ENCODE data around the gene SPPL2B. TPM values are rescaled to one million over a fixed set of nuclear protein-coding genes. Genes with fewer than 3 reads are reported as not detected.

Gene SPPL2B
- total and polyA plus RNA-seq, 9 of the 15 experiments (the other 6 are each of a cell fraction or from before 2014, with no cell fraction given): 0.20 to 81.2 (median 15.1) TPM

DNA sequence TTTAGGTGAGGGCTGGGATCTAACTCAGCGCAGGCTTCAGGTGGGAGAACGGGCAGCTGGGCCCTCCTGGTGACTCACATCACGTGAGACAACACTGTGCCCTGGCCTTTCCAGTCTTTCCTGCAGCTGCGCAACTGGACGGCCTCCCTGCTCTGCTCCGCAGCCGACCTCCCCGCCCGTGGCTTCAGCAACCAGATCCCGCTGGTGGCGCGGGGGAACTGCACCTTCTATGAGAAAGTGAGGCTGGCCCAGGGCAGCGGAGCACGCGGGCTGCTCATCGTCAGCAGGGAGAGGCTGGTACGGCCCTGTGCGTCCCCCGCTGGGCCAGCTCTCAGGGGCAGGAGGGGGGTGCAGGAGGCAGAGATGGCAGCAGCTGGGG, 8.8 kb downstream of the SPPL2B start:
- CTCF ChIA-PET (ENCODE audit: low intra/inter-chr PET ratio): no interaction called here

More for the DNA sequence above, 8.8 kb downstream of the SPPL2B start:
- intact Hi-C loops (cut with micrococcal nuclease) (no loop called here), in situ Hi-C loops (cut with MboI) (no loop called here)
- Histone ChIP-seq H2AFZ (ENCODE audit: low read depth, low read length) (no peak overlapping the region), H3K79me2 (ENCODE audit: control insufficient read depth, insufficient read depth, low read length) (peaks cover 44% of the 10 kb centered on the region), H4K20me1 (replicated peaks; ENCODE audit: control insufficient read depth, insufficient read depth, low read length) (no peaks in the 10 kb centered on the region), H3K9me3 (replicated peaks; ENCODE audit: control insufficient read depth, insufficient read depth, low read depth, low read length) (peaks cover 2% of the 10 kb centered on the region), H3K9ac (ENCODE audit: insufficient read depth in 1 of 2, low read depth in 2 of 2, low read length in 2 of 2) (peak overlapping the region in 1 of 2 experiments; percentile 45; a peak in 2 of 4 replicates), H3K4me3 (no peak overlapping the region), H3K27me3 (ENCODE audit: control insufficient read depth in 2 of 2, insufficient read depth in 2 of 2, low read length in 2 of 2) (no peaks in the 10 kb centered on the region), H3K27ac (ENCODE audit: extremely low read depth, low read depth, low read length) (no peak overlapping the region), H3K36me3 (ENCODE audit: control insufficient read depth, insufficient read depth, low read length) (peaks cover 46% of the 10 kb centered on the region; the same call in 2 of the 3 replicates), H3K4me1 (replicated peaks in 1 of 2; ENCODE audit: control insufficient read depth in 2 of 2, insufficient read depth in 2 of 2, low read length in 2 of 2) (peaks cover 5 to 75% of the 10 kb centered on the region in 2 experiments; a peak in 3 of 5 replicates), H3K4me2 (ENCODE audit: insufficient read depth, low read length) (no peak overlapping the region), H3K9me1 (ENCODE audit: control insufficient read depth, insufficient read depth, low read length) (no peaks in the 10 kb centered on the region)
- ATAC-seq (peak; percentile 52; the same call in 2 of the 3 replicates), FAIRE-seq (no peak), DNase-seq (ENCODE audit: extremely low read depth in 1 of 4, low spot score in 3 of 4) (no peak)
- BruUV-seq (replicated peaks): no TSS peak
- TF ChIP-seq, protein P1, sequence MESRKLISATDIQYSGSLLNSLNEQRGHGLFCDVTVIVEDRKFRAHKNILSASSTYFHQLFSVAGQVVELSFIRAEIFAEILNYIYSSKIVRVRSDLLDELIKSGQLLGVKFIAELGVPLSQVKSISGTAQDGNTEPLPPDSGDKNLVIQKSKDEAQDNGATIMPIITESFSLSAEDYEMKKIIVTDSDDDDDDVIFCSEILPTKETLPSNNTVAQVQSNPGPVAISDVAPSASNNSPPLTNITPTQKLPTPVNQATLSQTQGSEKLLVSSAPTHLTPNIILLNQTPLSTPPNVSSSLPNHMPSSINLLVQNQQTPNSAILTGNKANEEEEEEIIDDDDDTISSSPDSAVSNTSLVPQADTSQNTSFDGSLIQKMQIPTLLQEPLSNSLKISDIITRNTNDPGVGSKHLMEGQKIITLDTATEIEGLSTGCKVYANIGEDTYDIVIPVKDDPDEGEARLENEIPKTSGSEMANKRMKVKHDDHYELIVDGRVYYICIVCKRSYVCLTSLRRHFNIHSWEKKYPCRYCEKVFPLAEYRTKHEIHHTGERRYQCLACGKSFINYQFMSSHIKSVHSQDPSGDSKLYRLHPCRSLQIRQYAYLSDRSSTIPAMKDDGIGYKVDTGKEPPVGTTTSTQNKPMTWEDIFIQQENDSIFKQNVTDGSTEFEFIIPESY (CRISPR knock-in tag; IDR thresholded peaks at IDR 0.05): peak; percentile 99
- TF ChIP-seq ZNF3 (CRISPR knock-in tag; IDR thresholded peaks at IDR 0.05): no peak
- no peak for TF ChIP-seq ZNF431 (CRISPR knock-in tag; IDR thresholded peaks at IDR 0.05)
- TF ChIP-seq, protein P2, sequence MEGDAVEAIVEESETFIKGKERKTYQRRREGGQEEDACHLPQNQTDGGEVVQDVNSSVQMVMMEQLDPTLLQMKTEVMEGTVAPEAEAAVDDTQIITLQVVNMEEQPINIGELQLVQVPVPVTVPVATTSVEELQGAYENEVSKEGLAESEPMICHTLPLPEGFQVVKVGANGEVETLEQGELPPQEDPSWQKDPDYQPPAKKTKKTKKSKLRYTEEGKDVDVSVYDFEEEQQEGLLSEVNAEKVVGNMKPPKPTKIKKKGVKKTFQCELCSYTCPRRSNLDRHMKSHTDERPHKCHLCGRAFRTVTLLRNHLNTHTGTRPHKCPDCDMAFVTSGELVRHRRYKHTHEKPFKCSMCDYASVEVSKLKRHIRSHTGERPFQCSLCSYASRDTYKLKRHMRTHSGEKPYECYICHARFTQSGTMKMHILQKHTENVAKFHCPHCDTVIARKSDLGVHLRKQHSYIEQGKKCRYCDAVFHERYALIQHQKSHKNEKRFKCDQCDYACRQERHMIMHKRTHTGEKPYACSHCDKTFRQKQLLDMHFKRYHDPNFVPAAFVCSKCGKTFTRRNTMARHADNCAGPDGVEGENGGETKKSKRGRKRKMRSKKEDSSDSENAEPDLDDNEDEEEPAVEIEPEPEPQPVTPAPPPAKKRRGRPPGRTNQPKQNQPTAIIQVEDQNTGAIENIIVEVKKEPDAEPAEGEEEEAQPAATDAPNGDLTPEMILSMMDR (IDR thresholded peaks at IDR 0.05 in 2 of 3, conservative IDR thresholded peaks at IDR 0.05 in 1 of 3; ENCODE audit: insufficient read depth in 2 of 3, low read depth in 1 of 3, low read length in 3 of 3): 0 out of 6 replicates have a peak, but pooled peaks of 1 of the 3 experiments have one; percentile 7
- TF ChIP-seq, protein P3, sequence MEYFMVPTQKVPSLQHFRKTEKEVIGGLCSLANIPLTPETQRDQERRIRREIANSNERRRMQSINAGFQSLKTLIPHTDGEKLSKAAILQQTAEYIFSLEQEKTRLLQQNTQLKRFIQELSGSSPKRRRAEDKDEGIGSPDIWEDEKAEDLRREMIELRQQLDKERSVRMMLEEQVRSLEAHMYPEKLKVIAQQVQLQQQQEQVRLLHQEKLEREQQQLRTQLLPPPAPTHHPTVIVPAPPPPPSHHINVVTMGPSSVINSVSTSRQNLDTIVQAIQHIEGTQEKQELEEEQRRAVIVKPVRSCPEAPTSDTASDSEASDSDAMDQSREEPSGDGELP (CRISPR knock-in tag; IDR thresholded peaks at IDR 0.05; ENCODE audit: borderline replicate concordance): peak; percentile 32; the same call in 1 of the 2 replicates
- no peak for TF ChIP-seq HDAC2 (IDR thresholded peaks at IDR 0.05)
- no peak for TF ChIP-seq EP300 (IDR thresholded peaks at IDR 0.05; ENCODE audit: low read length)
- TF ChIP-seq, protein P4, sequence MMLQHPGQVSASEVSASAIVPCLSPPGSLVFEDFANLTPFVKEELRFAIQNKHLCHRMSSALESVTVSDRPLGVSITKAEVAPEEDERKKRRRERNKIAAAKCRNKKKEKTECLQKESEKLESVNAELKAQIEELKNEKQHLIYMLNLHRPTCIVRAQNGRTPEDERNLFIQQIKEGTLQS (IDR thresholded peaks at IDR 0.05): peak; percentile 18; the same call in 1 of the 2 replicates
- TF ChIP-seq, protein P4 (CRISPR knock-in tag; conservative IDR thresholded peaks at IDR 0.05): no peak
- WGBS (ENCODE audit: insufficient coverage, low coverage, missing lambda C conversion rate): 90% methylated on average over 16 of the region's 19 CpGs
- POLR2A ChIA-PET: interaction anchor here (0.5 kb wide), 1 partner anchor 17 kb away, joined by 3 read pairs; no protein-coding TSS in a partner anchor

All from K562 (cell line).